Suprapubic skin (tissue), 4 donors: ENCODE results near the gene RAB5B. TPM values are rescaled to one million over a fixed set of nuclear protein-coding genes. Genes with fewer than 3 reads are reported as not detected.
A peak's percentile ranks its signal among the peaks of the same experiment; 100 is the strongest.

Experiments
- DNase-seq, 2 donors: peaks; one replicate each; pipeline ENCODE4 v3.0.0-alpha.2; 2019; ENCODE audit warnings: low spot score in 2 of 2
- H3K27ac ChIP-seq: fragments of 200-600 bp; sonication (generic); one replicate; pipeline ENCODE4 v1.5.1; 2019
- H3K27me3 ChIP-seq: fragments of 200-600 bp; sonication (generic); one replicate; pipeline ENCODE4 v1.5.1; 2019
- H3K36me3 ChIP-seq: fragments of 200-600 bp; sonication (generic); one replicate; pipeline ENCODE4 v1.5.1; 2019
- H3K4me1 ChIP-seq: fragments of 200-600 bp; sonication (generic); one replicate; pipeline ENCODE4 v1.5.1; 2019
- H3K4me3 ChIP-seq: fragments of 200-600 bp; sonication (generic); one replicate; pipeline ENCODE4 v1.5.1; 2019; ENCODE audit warnings: mild to moderate bottlenecking
- H3K9me3 ChIP-seq: fragments of 200-600 bp; sonication (generic); one replicate; pipeline ENCODE4 v1.5.1; 2019
- EP300 ChIP-seq: sonication (generic); formaldehyde crosslinking; IDR thresholded peaks from one replicate; pipeline ENCODE4 v1.6.1; 2017; ENCODE audit warnings: antibody characterized with exemption
- POLR2A ChIP-seq, 2 donors: fragments of 450-650 bp; IDR thresholded peaks; one replicate each; pipeline ENCODE4 v1.6.1; 2017; ENCODE audit warnings: antibody characterized with exemption in 2 of 2, mild to moderate bottlenecking in 2 of 2, moderate library complexity in 2 of 2
- POLR2AphosphoS5 ChIP-seq, 3 donors: sonication (generic); formaldehyde crosslinking; IDR thresholded peaks; one replicate each; pipeline ENCODE4 v1.6.1; 2017; ENCODE audit warnings: antibody characterized with exemption in 3 of 3
- WGBS: methylation state at CpG from one replicate; pipeline ENCODE4 v1.1.5; 2018; 5-methylcytosine and 5-hydroxymethylcytosine counted together
- total RNA-seq, 4 donors: library from RNA; depleted of rRNA; stranded (reverse); fragments of >200 nt; gene quantifications; one replicate each; pipeline ENCODE4 v1.1.0, GENCODE V29; 2016
- TF ChIP-seq, protein P1 (sequence below), 2 donors: fragments of 200-600 bp in 1 of 2; fragments of 450-650 bp in 1 of 2; sonication (generic) in 1 of 2; IDR thresholded peaks; one replicate each; pipeline ENCODE4 v1.5.1; 2016 to 2019; ENCODE audit warnings: antibody characterized with exemption in 2 of 2, mild to moderate bottlenecking in 1 of 2, moderate library complexity in 1 of 2

RAB5B gene
- total RNA-seq, 4 donors from 2014 or later: 97.1 to 143 (median 114) TPM

DNA sequence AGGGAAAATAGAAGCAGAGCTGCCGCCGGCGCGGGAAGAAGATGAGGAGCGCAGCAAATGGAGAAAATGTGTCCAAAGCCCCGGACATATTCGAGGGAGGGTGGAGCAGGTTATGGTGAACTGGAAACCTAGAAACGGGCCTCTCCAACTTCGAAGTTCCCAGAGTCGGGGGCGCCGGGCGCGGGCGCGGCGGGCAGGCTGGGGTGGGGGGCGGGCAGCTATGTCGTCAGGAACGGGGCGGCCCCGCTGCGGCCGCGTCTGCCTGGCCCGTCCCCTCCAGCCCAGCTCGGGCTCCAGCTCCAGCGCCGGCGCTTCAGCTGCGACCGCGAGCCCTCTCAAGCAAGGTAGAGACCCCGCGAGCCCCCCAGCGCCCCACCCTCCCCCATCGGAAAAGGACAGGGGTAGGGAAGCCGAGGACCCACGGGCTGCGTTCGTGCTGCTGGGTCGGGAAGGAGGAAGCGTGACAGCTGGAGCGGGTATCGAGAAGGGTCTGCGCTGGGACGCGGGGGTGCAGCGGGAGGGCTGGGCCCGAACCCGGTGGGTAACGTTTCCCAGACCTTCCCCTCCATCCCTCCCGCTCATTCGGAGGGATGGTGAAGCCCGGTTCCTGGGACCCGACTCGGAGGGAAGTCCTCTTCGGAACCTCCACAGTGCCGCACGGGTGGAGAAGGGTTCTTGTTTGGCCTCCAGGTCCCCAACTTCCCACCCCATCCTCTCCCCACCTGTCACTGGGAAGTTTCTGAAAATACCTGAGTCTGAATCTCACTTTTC, 41.9 kb upstream of the RAB5B start:
- Histone ChIP-seq H3K4me3 (peak overlapping the region; percentile 67), H3K4me1 (peaks cover 79% of the 10 kb centered on the region), H3K36me3 (peaks cover 2% of the 10 kb centered on the region), H3K27ac (peak overlapping the region; percentile 98), H3K9me3 (no peaks in the 10 kb centered on the region), H3K27me3 (no peaks in the 10 kb centered on the region)
- TF ChIP-seq, protein P1, sequence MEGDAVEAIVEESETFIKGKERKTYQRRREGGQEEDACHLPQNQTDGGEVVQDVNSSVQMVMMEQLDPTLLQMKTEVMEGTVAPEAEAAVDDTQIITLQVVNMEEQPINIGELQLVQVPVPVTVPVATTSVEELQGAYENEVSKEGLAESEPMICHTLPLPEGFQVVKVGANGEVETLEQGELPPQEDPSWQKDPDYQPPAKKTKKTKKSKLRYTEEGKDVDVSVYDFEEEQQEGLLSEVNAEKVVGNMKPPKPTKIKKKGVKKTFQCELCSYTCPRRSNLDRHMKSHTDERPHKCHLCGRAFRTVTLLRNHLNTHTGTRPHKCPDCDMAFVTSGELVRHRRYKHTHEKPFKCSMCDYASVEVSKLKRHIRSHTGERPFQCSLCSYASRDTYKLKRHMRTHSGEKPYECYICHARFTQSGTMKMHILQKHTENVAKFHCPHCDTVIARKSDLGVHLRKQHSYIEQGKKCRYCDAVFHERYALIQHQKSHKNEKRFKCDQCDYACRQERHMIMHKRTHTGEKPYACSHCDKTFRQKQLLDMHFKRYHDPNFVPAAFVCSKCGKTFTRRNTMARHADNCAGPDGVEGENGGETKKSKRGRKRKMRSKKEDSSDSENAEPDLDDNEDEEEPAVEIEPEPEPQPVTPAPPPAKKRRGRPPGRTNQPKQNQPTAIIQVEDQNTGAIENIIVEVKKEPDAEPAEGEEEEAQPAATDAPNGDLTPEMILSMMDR (IDR thresholded peaks at IDR 0.05): peak in 1 of 2 donors; percentile 7
- TF ChIP-seq EP300: no peak
- WGBS: 0% methylated on average over 22 of the region's 60 CpGs
- peak; percentile 79 to 85 for DNase-seq

DNA sequence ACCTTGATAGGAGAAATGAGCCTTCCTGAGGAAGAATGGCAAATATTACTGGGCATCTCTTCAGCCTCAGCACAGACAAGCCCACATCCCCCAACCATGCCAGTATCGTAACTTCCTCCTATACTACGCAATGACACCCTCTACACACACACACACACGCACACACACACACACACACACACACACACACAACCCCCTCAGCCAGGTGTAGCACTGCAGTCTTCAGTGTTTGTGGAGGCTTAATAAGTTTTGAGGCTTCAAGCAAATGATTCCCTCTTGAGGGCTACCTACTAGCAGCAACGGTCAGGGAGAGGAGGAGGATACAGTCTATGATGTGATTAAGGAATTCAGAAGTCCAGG, 41.3 kb upstream of the RAB5B start:
- no peak for DNase-seq
- TF ChIP-seq POLR2A (IDR thresholded peaks at IDR 0.05): no peak
- no peaks in the 10 kb centered on the region for H3K27me3 ChIP-seq
- peak overlapping the region; percentile 98 for H3K27ac ChIP-seq
- H3K4me1 ChIP-seq: peaks cover 79% of the 10 kb centered on the region
- H3K9me3 ChIP-seq: no peaks in the 10 kb centered on the region
- 4% methylated on average over 4 of the region's 4 CpGs for WGBS
- peaks cover 5% of the 10 kb centered on the region for H3K36me3 ChIP-seq
- H3K4me3 ChIP-seq: peak overlapping the region; percentile 67

DNA sequence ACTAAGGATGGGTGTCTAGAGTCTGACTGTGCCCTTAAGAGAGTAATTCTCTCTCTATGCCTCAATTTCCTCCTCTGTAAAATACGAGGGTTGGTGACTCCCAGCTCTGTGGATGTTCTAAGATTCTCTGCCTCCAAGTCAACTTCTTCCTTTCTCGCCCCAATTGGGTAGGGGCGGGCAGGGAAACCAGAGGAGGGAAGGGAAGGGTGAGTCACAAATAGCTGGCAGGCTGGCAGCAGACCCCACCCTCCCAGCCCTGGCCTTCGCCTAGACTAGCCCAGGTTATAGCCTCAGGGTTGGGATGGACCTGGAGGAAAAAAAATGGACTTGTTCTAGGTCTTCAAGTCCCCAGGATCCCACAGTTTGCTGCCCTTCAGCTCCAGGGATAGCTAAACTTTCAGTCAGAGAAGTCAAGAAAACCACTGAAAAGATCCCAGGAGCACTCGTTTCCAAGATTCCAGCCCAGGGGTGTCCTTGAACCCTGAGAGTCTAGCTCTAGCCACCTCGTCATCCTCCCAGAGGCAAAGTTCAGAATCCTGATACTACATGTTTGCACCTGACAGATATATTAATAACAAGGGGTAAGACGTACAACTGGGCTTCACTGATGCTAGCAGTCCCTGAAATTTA, 40.6 kb upstream of the RAB5B start:
- Histone ChIP-seq H3K36me3 (peaks cover 7% of the 10 kb centered on the region), H3K4me1 (peaks cover 74% of the 10 kb centered on the region), H3K4me3 (peak overlapping the region; percentile 67), H3K27me3 (no peaks in the 10 kb centered on the region), H3K9me3 (no peaks in the 10 kb centered on the region), H3K27ac (peak overlapping the region; percentile 98)
- no peak for TF ChIP-seq POLR2AphosphoS5 (IDR thresholded peaks at IDR 0.05)
- TF ChIP-seq, protein P1 (IDR thresholded peaks at IDR 0.05): no peak
- TF ChIP-seq EP300: no peak
- TF ChIP-seq POLR2A (IDR thresholded peaks at IDR 0.05): no peak
- 42% methylated on average over 7 of the region's 7 CpGs for WGBS
- peak in 1 of 2 donors; percentile 70 for DNase-seq

DNA sequence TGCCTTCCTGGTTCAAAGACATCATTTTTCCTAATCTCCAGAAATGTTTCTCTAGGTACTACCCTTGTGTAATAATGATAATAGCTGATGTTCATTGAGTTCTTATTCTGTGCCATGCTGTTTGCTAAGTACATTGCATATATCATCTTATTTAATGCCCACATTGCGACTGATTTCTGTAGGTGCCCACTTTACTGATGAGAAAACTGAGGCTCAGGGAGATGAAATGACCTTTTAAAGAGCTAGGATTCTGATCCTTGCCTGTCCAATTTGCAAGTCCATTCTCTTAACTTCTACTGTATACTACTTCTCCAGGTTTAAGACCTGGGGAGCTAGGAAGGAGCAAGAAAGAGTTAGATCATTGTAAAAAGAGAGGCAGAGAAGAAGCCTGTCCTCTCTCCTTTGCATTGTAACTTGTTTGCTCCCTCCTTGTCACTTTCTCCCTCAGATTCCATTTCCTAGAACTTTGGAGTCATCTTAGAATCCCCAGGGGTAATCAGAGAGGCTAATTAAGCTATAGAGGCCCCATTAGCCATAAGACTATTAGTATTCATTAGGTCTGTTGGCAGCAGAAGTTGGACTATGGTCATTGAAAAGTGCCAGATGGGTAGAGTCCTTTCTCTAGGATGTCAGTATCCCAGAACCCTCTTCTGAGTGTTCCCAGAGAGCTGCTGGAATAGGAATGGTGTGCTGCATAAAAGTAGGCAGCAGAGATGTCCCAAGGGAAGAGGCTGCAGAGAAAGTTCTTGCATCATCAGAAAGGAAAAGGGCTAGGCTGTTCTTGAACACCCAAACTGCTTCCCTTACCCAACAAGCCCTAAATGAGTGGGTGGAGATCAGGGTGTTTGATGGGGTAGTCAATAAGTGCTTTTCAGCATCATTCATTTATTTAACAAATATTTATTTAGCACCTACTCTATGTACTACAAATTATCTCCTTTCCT, 39.8 kb upstream of the RAB5B start:
- no peaks in the 10 kb centered on the region for H3K9me3 ChIP-seq
- H3K4me1 ChIP-seq: peaks cover 66% of the 10 kb centered on the region
- H3K4me3 ChIP-seq: peak overlapping the region; percentile 67
- peaks cover 14% of the 10 kb centered on the region for H3K36me3 ChIP-seq
- H3K27me3 ChIP-seq: no peaks in the 10 kb centered on the region
- DNase-seq: no peak
- TF ChIP-seq EP300 (no peak), POLR2A (IDR thresholded peaks at IDR 0.05) (no peak), POLR2AphosphoS5 (IDR thresholded peaks at IDR 0.05) (no peak)
- TF ChIP-seq, protein P1 (IDR thresholded peaks at IDR 0.05): no peak
- H3K27ac ChIP-seq: peak overlapping the region; percentile 17
- WGBS: 74% methylated on average over 1 of the region's 1 CpG

DNA sequence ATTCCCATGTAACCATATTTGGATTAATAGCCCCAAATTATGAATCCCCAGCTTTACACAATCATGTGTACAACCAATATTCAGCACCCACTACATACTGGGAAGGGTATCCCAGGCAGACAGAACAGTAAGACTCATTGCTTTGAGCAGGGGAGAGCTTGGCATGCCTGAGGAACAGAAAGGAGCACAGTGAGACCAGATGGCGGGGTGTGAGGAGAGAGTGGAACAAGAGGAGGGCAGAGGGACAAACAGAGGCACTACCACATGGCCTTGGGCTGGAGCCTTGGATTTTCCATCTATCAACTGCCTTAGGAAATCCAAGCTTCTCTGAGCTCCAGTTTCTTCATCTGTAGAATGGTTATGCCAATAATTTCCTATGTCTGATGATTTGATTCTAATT, 39.1 kb upstream of the RAB5B start:
- 61% methylated on average over 1 of the region's 1 CpG for WGBS
- Histone ChIP-seq H3K4me1 (peaks cover 62% of the 10 kb centered on the region), H3K9me3 (no peaks in the 10 kb centered on the region), H3K36me3 (peaks cover 17% of the 10 kb centered on the region), H3K4me3 (no peak overlapping the region), H3K27ac (no peak overlapping the region), H3K27me3 (no peaks in the 10 kb centered on the region)
- no peak for DNase-seq
- TF ChIP-seq POLR2A (IDR thresholded peaks at IDR 0.05): no peak
- TF ChIP-seq EP300: no peak
- TF ChIP-seq, protein P1 (IDR thresholded peaks at IDR 0.05): no peak
- no peak for TF ChIP-seq POLR2AphosphoS5 (IDR thresholded peaks at IDR 0.05)
